HepG2 (cell line): ENCODE results near the gene SLC17A9. TPM values are rescaled to one million over a fixed set of nuclear protein-coding genes. Genes with fewer than 3 reads are reported as not detected.

Source experiments
- EED ChIP-seq: sonication (generic); formaldehyde crosslinking; IDR thresholded peaks from 2 replicates; pipeline ENCODE4 v1.5.0; 2020; ENCODE audit warnings: mild to moderate bottlenecking, missing genetic modification reagents
- ESRRA ChIP-seq: sonication (generic); formaldehyde crosslinking; IDR thresholded peaks from 2 replicates; pipeline ENCODE4 v1.5.1; 2020; ENCODE audit warnings: mild to moderate bottlenecking, low read depth, missing genetic modification reagents
- HCFC1 ChIP-seq: fragments of 150-350 bp; IDR thresholded peaks from 2 replicates; pipeline ENCODE4 v1.6.1; 2014; ENCODE audit warnings: low read depth, low read length
- HHEX ChIP-seq: IDR thresholded peaks from 2 replicates; pipeline ENCODE4 v1.6.1; 2016; ENCODE audit warnings: control low read depth
- MYNN ChIP-seq: sonication (generic); formaldehyde crosslinking; IDR thresholded peaks from 2 replicates; pipeline ENCODE4 v1.4.0; 2020; ENCODE audit warnings: mild to moderate bottlenecking, low read depth, missing genetic modification reagents
- ONECUT2 ChIP-seq: sonication (generic); formaldehyde crosslinking; IDR thresholded peaks from 2 replicates; pipeline ENCODE4 v1.4.0; 2020; ENCODE audit warnings: missing genetic modification reagents
- SRSF4 ChIP-seq: fragments of 200-400 bp; formaldehyde crosslinking; IDR thresholded peaks from one replicate; pipeline ENCODE4 v1.6.1; 2018; ENCODE audit warnings: mild to moderate bottlenecking, low read depth, low read length, moderate library complexity; ENCODE audit not compliant: poor library complexity, severe bottlenecking
- WIZ ChIP-seq: sonication (generic); formaldehyde crosslinking; IDR thresholded peaks from 2 replicates; pipeline ENCODE4 v1.5.1; 2020; ENCODE audit warnings: mild to moderate bottlenecking, missing genetic modification reagents
- ZBTB1 ChIP-seq: sonication (generic); formaldehyde crosslinking; IDR thresholded peaks from 2 replicates; pipeline ENCODE4 v1.4.0; 2020; ENCODE audit warnings: missing genetic modification reagents, borderline replicate concordance
- ZNF552 ChIP-seq: sonication (generic); formaldehyde crosslinking; IDR thresholded peaks from 2 replicates; pipeline ENCODE4 v1.9.0; 2022; ENCODE audit warnings: missing genetic modification reagents, mild to moderate bottlenecking, borderline replicate concordance
- polyA plus RNA-seq, 8 experiments: library from polyadenylated mRNA; depleted of rRNA in 3 of 8; stranded (reverse) in 7 of 8; unstranded in 1 of 8; fragments of >200 nt; fragmentation: Illumina TruSeq in 4 of 8; extraction: Trizol in 4 of 8; gene quantifications; 2 replicates each; pipeline versions ENCODE4 v1.2.1 to v1.2.3, GENCODE V29; 2011 to 2016; ENCODE audit warnings: low read depth in 4 of 8, missing spikeins in 1 of 8, mixed read lengths in 1 of 8; ENCODE audit not compliant: insufficient read depth in 1 of 8
- total RNA-seq, 5 experiments: library from RNA; depleted of rRNA; stranded (reverse); fragments of >200 nt; fragmentation: Illumina TruSeq; extraction: Trizol; gene quantifications; 2 replicates each; pipeline ENCODE4 v1.2.3, GENCODE V29; 2016; ENCODE audit warnings: low read depth in 1 of 5
- TF ChIP-seq, protein P1 (sequence below): sonication (generic); formaldehyde crosslinking; IDR thresholded peaks from 2 replicates; pipeline ENCODE4 v1.5.0; 2020; ENCODE audit warnings: mild to moderate bottlenecking, missing genetic modification reagents, borderline replicate concordance
- TF ChIP-seq, protein P2 (sequence below): sonication (generic); formaldehyde crosslinking; IDR thresholded peaks from 2 replicates; pipeline ENCODE4 v1.5.0; 2020; ENCODE audit warnings: mild to moderate bottlenecking, missing genetic modification reagents
- TF ChIP-seq, protein P3 (sequence below): sonication (generic); formaldehyde crosslinking; IDR thresholded peaks from 2 replicates; pipeline ENCODE4 v1.5.0; 2020; ENCODE audit warnings: mild to moderate bottlenecking, low read depth, missing genetic modification reagents, borderline replicate concordance
- TF ChIP-seq, protein P4 (sequence below): sonication (generic); formaldehyde crosslinking; IDR thresholded peaks from 2 replicates; pipeline ENCODE4 v1.5.0; 2020; ENCODE audit warnings: missing genetic modification reagents
- TF ChIP-seq, protein P5 (sequence below): sonication (generic); formaldehyde crosslinking; IDR thresholded peaks from 2 replicates; pipeline ENCODE4 v1.5.1; 2020; ENCODE audit warnings: mild to moderate bottlenecking, moderate library complexity, missing genetic modification reagents
- TF ChIP-seq, protein P6 (sequence below): sonication (generic); formaldehyde crosslinking; IDR thresholded peaks from 2 replicates; pipeline ENCODE4 v1.4.0; 2020; ENCODE audit warnings: missing genetic modification reagents, borderline replicate concordance

The SLC17A9 gene
- total and polyA plus RNA-seq, 2 of the 13 experiments (the other 11 are each of a cell fraction or from before 2014, with no cell fraction given), result 110 to 191 TPM

DNA sequence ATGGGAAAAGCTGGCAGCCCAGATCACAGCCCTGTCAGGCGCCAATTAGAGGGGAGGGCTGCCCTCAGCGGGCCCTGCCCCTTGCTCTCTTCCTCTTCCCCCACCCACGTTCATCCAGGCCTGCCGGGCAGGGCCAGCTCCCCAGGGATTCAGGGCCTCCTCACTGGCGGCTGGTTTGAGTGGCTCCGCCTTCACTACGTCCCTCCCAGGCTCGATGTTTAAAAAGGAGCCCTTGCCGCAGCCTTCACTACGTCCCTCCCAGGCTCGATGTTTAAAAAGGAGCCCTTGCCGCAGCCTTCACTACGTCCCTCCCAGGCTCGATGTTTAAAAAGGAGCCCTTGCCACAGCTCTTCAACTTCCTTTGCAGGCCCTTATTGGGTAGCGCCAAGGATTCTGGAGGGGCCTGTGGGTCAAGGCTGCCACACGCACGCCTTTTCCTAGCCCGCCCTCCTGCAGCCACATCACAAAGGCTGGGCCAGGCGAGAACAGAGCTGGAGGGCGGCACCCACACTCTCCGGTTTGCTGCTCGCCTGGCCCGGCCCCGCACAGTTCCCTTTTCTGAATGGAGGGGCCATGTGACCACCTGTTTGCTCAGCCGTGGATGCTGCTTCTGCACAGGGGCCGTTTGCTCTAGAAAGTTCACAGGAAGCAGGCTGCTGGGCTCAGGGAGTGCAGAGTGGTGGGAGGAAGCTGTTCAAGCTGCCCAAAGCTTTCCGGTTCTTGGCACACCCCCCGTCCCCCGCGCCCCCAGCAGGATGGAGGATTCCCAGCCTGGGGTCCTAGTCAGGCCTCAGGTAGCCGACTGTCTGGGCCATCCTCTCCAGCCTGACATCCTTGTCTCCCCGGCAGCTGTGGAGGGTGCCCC, 1.6 kb downstream of the SLC17A9 start (continued):
- TF ChIP-seq, protein P1, sequence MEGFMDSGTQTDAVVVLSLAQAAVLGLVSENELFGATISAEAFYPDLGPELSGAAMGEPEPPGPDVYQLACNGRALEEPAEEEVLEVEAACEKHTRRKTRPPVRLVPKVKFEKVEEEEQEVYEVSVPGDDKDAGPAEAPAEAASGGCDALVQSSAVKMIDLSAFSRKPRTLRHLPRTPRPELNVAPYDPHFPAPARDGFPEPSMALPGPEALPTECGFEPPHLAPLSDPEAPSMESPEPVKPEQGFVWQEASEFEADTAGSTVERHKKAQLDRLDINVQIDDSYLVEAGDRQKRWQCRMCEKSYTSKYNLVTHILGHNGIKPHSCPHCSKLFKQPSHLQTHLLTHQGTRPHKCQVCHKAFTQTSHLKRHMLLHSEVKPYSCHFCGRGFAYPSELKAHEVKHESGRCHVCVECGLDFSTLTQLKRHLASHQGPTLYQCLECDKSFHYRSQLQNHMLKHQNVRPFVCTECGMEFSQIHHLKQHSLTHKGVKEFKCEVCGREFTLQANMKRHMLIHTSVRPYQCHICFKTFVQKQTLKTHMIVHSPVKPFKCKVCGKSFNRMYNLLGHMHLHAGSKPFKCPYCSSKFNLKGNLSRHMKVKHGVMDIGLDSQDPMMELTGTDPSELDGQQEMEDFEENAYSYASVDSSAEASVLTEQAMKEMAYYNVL (CRISPR knock-in tag), result peak; percentile 81; the same call in 1 of the 2 replicates
- TF ChIP-seq HCFC1 (no peak), ZBTB1 (peak; percentile 41; the same call in 1 of the 2 replicates), HHEX (CRISPR knock-in tag) (no peak), ZNF552 (CRISPR knock-in tag) (peak; percentile 95), EED (CRISPR knock-in tag) (no peak; the same call in 1 of the 2 replicates), MYNN (CRISPR knock-in tag) (no peak), SRSF4 (no peak), ONECUT2 (CRISPR knock-in tag) (peak; percentile 60; the same call in 1 of the 2 replicates), WIZ (peak; percentile 87), ESRRA (CRISPR knock-in tag) (peak; percentile 71; the same call in 1 of the 2 replicates)
- TF ChIP-seq, protein P2, sequence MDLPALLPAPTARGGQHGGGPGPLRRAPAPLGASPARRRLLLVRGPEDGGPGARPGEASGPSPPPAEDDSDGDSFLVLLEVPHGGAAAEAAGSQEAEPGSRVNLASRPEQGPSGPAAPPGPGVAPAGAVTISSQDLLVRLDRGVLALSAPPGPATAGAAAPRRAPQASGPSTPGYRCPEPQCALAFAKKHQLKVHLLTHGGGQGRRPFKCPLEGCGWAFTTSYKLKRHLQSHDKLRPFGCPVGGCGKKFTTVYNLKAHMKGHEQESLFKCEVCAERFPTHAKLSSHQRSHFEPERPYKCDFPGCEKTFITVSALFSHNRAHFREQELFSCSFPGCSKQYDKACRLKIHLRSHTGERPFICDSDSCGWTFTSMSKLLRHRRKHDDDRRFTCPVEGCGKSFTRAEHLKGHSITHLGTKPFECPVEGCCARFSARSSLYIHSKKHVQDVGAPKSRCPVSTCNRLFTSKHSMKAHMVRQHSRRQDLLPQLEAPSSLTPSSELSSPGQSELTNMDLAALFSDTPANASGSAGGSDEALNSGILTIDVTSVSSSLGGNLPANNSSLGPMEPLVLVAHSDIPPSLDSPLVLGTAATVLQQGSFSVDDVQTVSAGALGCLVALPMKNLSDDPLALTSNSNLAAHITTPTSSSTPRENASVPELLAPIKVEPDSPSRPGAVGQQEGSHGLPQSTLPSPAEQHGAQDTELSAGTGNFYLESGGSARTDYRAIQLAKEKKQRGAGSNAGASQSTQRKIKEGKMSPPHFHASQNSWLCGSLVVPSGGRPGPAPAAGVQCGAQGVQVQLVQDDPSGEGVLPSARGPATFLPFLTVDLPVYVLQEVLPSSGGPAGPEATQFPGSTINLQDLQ (CRISPR knock-in tag), result peak; percentile 96
- TF ChIP-seq, protein P3, sequence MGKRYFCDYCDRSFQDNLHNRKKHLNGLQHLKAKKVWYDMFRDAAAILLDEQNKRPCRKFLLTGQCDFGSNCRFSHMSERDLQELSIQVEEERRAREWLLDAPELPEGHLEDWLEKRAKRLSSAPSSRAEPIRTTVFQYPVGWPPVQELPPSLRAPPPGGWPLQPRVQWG (CRISPR knock-in tag), result 0 out of 2 replicates have a peak, but pooled peaks have one; percentile 31
- TF ChIP-seq, protein P4, sequence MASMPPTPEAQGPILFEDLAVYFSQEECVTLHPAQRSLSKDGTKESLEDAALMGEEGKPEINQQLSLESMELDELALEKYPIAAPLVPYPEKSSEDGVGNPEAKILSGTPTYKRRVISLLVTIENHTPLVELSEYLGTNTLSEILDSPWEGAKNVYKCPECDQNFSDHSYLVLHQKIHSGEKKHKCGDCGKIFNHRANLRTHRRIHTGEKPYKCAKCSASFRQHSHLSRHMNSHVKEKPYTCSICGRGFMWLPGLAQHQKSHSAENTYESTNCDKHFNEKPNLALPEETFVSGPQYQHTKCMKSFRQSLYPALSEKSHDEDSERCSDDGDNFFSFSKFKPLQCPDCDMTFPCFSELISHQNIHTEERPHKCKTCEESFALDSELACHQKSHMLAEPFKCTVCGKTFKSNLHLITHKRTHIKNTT, result no peak
- TF ChIP-seq, protein P5, sequence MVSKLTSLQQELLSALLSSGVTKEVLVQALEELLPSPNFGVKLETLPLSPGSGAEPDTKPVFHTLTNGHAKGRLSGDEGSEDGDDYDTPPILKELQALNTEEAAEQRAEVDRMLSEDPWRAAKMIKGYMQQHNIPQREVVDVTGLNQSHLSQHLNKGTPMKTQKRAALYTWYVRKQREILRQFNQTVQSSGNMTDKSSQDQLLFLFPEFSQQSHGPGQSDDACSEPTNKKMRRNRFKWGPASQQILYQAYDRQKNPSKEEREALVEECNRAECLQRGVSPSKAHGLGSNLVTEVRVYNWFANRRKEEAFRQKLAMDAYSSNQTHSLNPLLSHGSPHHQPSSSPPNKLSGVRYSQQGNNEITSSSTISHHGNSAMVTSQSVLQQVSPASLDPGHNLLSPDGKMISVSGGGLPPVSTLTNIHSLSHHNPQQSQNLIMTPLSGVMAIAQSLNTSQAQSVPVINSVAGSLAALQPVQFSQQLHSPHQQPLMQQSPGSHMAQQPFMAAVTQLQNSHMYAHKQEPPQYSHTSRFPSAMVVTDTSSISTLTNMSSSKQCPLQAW, result peak; percentile 97
- TF ChIP-seq, protein P6, sequence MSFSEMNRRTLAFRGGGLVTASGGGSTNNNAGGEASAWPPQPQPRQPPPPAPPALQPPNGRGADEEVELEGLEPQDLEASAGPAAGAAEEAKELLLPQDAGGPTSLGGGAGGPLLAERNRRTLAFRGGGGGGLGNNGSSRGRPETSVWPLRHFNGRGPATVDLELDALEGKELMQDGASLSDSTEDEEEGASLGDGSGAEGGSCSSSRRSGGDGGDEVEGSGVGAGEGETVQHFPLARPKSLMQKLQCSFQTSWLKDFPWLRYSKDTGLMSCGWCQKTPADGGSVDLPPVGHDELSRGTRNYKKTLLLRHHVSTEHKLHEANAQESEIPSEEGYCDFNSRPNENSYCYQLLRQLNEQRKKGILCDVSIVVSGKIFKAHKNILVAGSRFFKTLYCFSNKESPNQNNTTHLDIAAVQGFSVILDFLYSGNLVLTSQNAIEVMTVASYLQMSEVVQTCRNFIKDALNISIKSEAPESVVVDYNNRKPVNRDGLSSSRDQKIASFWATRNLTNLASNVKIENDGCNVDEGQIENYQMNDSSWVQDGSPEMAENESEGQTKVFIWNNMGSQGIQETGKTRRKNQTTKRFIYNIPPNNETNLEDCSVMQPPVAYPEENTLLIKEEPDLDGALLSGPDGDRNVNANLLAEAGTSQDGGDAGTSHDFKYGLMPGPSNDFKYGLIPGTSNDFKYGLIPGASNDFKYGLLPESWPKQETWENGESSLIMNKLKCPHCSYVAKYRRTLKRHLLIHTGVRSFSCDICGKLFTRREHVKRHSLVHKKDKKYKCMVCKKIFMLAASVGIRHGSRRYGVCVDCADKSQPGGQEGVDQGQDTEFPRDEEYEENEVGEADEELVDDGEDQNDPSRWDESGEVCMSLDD (CRISPR knock-in tag), result peak; percentile 92; the same call in 1 of the 2 replicates
